RWPE1 (cell line): ENCODE measurements around the gene TSC22D1.

Experiments used
- CTCF ChIA-PET: fragments of 350-600 bp; sonication (Branson Sonifier 250); formaldehyde crosslinking; extraction: SDS; loops from one replicate; lab custom pipeline; 2021; lab: Yijun Ruan, JAX
- POLR2A ChIA-PET: fragments of 400-600 bp; formaldehyde crosslinking; extraction: SDS; loops from one replicate; lab custom pipeline; 2020; ENCODE audit warnings: antibody characterized with exemption; ENCODE audit not compliant: low non-redundant PET; lab: Yijun Ruan, JAX
- DNase-seq: peaks from one replicate; pipeline ENCODE4 v3.0.0; 2012; ENCODE audit warnings: low spot score
- H3K27ac ChIP-seq: fragments of 450-650 bp; 2 replicates; pipeline ENCODE4 v1.5.1; 2017
- TF ChIP-seq, protein P1 (sequence below): fragments of 450-650 bp; conservative IDR thresholded peaks from 2 replicates; pipeline ENCODE4 v1.5.1; 2017; ENCODE audit warnings: low read depth, mild to moderate bottlenecking

TSC22D1 gene

DNA sequence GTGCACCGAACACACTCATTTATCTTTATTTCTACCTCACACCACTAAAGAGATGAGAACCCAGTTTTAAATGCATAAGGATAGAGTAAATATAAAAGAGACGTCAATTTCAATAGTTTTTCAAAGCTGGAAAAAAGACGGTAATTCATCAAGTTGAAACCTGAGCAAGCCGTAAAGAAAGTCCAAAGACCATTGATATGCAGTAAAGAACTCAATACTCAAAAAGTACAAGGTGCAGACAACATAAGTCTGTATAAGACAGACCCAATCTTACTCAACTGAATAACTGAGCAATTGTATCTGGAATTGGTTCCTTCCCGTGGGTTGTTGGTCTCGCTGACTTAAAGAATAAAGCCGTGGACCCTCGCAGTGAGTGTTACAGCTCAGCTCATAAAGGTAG lies 120.4 kb downstream of the TSC22D1 start:
- no peak for DNase-seq
- TF ChIP-seq, protein P1, sequence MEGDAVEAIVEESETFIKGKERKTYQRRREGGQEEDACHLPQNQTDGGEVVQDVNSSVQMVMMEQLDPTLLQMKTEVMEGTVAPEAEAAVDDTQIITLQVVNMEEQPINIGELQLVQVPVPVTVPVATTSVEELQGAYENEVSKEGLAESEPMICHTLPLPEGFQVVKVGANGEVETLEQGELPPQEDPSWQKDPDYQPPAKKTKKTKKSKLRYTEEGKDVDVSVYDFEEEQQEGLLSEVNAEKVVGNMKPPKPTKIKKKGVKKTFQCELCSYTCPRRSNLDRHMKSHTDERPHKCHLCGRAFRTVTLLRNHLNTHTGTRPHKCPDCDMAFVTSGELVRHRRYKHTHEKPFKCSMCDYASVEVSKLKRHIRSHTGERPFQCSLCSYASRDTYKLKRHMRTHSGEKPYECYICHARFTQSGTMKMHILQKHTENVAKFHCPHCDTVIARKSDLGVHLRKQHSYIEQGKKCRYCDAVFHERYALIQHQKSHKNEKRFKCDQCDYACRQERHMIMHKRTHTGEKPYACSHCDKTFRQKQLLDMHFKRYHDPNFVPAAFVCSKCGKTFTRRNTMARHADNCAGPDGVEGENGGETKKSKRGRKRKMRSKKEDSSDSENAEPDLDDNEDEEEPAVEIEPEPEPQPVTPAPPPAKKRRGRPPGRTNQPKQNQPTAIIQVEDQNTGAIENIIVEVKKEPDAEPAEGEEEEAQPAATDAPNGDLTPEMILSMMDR, result no peak
- CTCF ChIA-PET, result interaction anchor here (0.6 kb wide), 1 partner anchor 438 kb away, joined by 3 read pairs; no protein-coding TSS in a partner anchor
- H3K27ac ChIP-seq, result no peak overlapping the region
- POLR2A ChIA-PET, result no interaction called here

DNA sequence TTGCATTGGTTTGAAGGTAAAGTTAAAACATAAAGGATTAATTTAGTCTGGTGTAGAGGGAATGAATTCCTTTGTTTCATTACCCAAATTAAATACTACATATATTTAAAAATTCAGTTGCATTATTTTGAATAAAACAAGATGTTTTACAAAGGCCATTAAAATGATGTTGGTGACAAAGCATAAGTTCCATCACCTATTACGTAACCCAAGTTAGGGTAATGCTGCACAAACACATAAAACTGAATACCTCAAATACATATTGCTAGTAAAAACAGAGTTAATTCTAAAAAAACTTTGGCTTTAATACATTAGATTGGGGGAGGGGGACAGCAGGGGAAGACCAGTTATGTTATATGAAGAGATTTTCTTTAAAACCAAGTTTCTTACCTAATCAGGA lies 122.2 kb downstream of the TSC22D1 start:
- no peak overlapping the region for H3K27ac ChIP-seq
- POLR2A ChIA-PET, result no interaction called here
- CTCF ChIA-PET, result interaction anchor here (0.6 to 1.0 kb wide), 2 partner anchors 549 to 1074 kb away, joined by 3 to 4 read pairs; no protein-coding TSS in a partner anchor
- TF ChIP-seq, protein P1, result no peak
- no peak for DNase-seq

DNA sequence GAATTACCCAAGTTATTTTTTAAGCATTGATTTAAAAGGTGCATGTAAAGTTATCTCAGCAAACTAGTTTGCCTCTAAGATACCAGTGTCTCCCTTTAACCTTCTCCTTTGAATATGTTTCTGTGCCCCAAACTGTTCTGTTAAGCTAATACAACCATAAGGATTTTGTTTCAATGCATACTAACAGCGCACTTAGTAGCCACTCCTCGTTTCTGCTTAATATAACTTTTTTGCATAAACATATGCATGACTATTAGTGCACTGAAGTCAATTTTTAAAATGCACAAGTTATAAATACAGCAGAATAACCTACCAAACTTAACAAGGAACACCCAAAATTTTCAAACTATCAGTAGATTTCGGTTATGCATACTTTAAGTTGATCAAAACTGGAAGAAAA lies 123.1 kb downstream of the TSC22D1 start:
- ChIA-PET POLR2A (no interaction called here), CTCF (interaction anchor here (0.6 to 1.0 kb wide), 2 partner anchors 548 to 1075 kb away, joined by 3 to 4 read pairs; no protein-coding TSS in a partner anchor)
- no peak overlapping the region for H3K27ac ChIP-seq
- TF ChIP-seq, protein P1, result no peak
- DNase-seq, result no peak

- ChIA-PET CTCF (no interaction called here), POLR2A (no interaction called here)
- H3K27ac ChIP-seq, result no peak overlapping the region
- TF ChIP-seq, protein P1, result no peak
- DNase-seq, result no peak
Measured at GRCh38 chr13:44452418-44452817, 123.7 kb downstream of the TSC22D1 start.

- POLR2A ChIA-PET, result no interaction called here
- no peak for DNase-seq
- H3K27ac ChIP-seq, result no peak overlapping the region
- TF ChIP-seq, protein P1, result no peak
- CTCF ChIA-PET, result interaction anchor here (0.5 to 0.7 kb wide), 2 partner anchors 9 to 540 kb away, joined by 3 to 4 read pairs; no protein-coding TSS in a partner anchor
Measured at GRCh38 chr13:44451651-44452050, 124.5 kb downstream of the TSC22D1 start.

DNA sequence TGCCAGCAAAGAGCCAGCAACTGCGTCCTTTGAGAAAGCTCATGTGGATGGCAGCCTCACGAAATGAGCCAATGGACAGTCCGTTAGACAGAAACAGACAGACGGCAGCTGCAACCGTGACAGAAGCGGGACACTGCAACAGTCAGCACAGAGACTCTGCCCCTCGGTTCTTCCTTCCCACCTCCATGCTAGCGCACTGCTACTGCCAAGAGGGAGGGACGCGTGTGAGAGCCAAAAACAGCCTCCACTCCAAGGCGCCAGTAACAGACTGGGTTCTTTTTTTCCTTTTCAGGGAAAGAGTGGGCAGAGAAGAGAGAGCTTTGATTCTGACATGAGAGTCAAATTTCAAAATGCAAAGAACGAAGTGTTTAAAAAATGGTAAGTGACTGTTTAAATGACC lies 125.0 kb downstream of the TSC22D1 start:
- ChIA-PET CTCF (interaction anchor here (0.5 to 0.7 kb wide), 2 partner anchors 8 to 14 kb away, joined by 4 read pairs; no protein-coding TSS in a partner anchor), POLR2A (no interaction called here)
- TF ChIP-seq, protein P1, result no peak
- no peak for DNase-seq
- H3K27ac ChIP-seq, result no peak overlapping the region
